Right lobe of liver (tissue), 4 donors: ENCODE results near the gene UBE2G2.

Experiments
- POLR2A ChIP-seq: fragments of 450-650 bp; IDR thresholded peaks from one replicate; pipeline ENCODE4 v1.6.1; 2017; ENCODE audit warnings: antibody characterized with exemption, mild to moderate bottlenecking
- TF ChIP-seq, protein P1 (sequence below), 4 donors: fragments of 200-600 bp in 3 of 4; fragments of 450-650 bp in 1 of 4; IDR thresholded peaks; one replicate each; pipeline versions ENCODE4 v1.5.1 to v1.8.0; 2016 to 2022; ENCODE audit warnings: antibody characterized with exemption in 4 of 4, mild to moderate bottlenecking in 2 of 4
- donor health status: DM: no; HTN: no; CAD: no.
- donor health status: DM: no; HTN: no; CAD: no.
- donor health status: DM: no; HTN: yes; CAD: no.

DNA sequence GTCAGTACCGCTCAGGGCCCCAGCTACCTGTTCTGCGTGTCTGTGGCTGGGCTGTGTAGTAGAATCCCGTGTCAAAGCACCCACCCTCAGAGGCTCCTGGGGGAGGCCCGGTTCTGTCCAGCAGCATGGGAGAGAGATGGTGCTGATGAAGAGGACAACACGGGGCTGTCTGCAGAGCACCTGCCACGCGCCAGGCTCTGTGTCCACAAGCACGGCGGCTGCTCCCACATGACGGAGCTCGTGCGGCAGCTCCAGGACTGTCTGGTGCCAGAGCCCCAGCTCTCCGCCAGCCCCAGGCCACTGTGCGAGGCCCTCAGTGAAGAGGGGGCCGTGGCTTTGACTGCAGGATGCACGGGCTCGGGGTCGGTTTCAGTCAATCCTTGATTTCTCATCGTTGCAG is 48.3 kb downstream of the UBE2G2 start:
- TF ChIP-seq, protein P1, sequence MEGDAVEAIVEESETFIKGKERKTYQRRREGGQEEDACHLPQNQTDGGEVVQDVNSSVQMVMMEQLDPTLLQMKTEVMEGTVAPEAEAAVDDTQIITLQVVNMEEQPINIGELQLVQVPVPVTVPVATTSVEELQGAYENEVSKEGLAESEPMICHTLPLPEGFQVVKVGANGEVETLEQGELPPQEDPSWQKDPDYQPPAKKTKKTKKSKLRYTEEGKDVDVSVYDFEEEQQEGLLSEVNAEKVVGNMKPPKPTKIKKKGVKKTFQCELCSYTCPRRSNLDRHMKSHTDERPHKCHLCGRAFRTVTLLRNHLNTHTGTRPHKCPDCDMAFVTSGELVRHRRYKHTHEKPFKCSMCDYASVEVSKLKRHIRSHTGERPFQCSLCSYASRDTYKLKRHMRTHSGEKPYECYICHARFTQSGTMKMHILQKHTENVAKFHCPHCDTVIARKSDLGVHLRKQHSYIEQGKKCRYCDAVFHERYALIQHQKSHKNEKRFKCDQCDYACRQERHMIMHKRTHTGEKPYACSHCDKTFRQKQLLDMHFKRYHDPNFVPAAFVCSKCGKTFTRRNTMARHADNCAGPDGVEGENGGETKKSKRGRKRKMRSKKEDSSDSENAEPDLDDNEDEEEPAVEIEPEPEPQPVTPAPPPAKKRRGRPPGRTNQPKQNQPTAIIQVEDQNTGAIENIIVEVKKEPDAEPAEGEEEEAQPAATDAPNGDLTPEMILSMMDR (IDR thresholded peaks at IDR 0.05) = no peak
- TF ChIP-seq POLR2A = no peak
